IMR-90 (cell line): ENCODE results near the gene GRAMD1A. TPM values are rescaled to one million over a fixed set of nuclear protein-coding genes. Genes with fewer than 3 reads are reported as not detected.

ENCODE experiments used
- ATAC-seq: fragments of 200-7000 bp; cut with Tn5 transposase; 2 replicates; pipeline ENCODE4 v1.9.1; 2020; ENCODE audit warnings: low read depth, mild to moderate bottlenecking, moderate library complexity
- BruUV-seq: library from RNA; stranded (reverse); fragments of 400-500 nt; replicated peaks from 2 replicates; lab custom pipeline; 2021; lab: Mats Ljungman, UMichigan
- CTCF ChIA-PET: fragments of 300-600 bp; formaldehyde crosslinking; extraction: SDS; loops from one replicate; lab custom pipeline; 2021; ENCODE audit warnings: antibody characterized with exemption; lab: Yijun Ruan, JAX
- POLR2A ChIA-PET: fragments of 300-600 bp; sonication (Branson Sonifier 250); formaldehyde crosslinking; loops from one replicate; lab custom pipeline; 2022; ENCODE audit warnings: antibody characterized with exemption; ENCODE audit not compliant: unreplicated experiment; lab: Charles Lee
- DNase-seq: peaks from one replicate; pipeline ENCODE4 v3.0.0; 2013
- H2AFZ ChIP-seq: replicated peaks from 2 replicates; pipeline ENCODE3; 2013; ENCODE audit warnings: low read length, mild to moderate bottlenecking; ENCODE audit not compliant: poor library complexity
- H2AK5ac ChIP-seq: 2 replicates; pipeline ENCODE4 v1.6.1; 2013; ENCODE audit warnings: low read depth, low read length, inconsistent platforms
- H2AK9ac ChIP-seq: replicated peaks from 2 replicates; pipeline ENCODE3; 2013; ENCODE audit warnings: mild to moderate bottlenecking, low read depth, low read length, moderate library complexity; ENCODE audit not compliant: poor library complexity
- H2BK120ac ChIP-seq: 2 replicates; pipeline ENCODE4 v1.6.1; 2013; ENCODE audit warnings: low read depth, low read length, inconsistent platforms
- H2BK15ac ChIP-seq: 3 replicates; pipeline ENCODE4 v1.6.1; 2013; ENCODE audit warnings: low read depth, low read length, inconsistent platforms
- H2BK20ac ChIP-seq: 2 replicates; pipeline ENCODE4 v1.6.1; 2013; ENCODE audit warnings: low read depth, mild to moderate bottlenecking, inconsistent platforms, low read length, moderate library complexity
- H2BK5ac ChIP-seq: 2 replicates; pipeline ENCODE4 v1.6.1; 2013; ENCODE audit warnings: mild to moderate bottlenecking, low read depth, low read length, inconsistent platforms; ENCODE audit not compliant: poor library complexity, severe bottlenecking
- H3K14ac ChIP-seq: replicated peaks from 2 replicates; pipeline ENCODE4 v1.6.1; 2013; ENCODE audit warnings: low read depth, low read length, inconsistent platforms
- H3K18ac ChIP-seq: 2 replicates; pipeline ENCODE4 v1.6.1; 2013; ENCODE audit warnings: low read depth, low read length, control low read depth
- H3K23ac ChIP-seq: 2 replicates; pipeline ENCODE4 v1.6.1; 2013; ENCODE audit warnings: low read depth, low read length, inconsistent platforms
- H3K27ac ChIP-seq: 2 replicates; pipeline ENCODE4 v1.5.1; 2013; ENCODE audit warnings: mild to moderate bottlenecking, control low read depth, low read length; ENCODE audit not compliant: insufficient read depth
- H3K27me3 ChIP-seq: 2 replicates; pipeline ENCODE4 v1.6.1; 2013; ENCODE audit warnings: low read length; ENCODE audit not compliant: control insufficient read depth, insufficient read depth
- H3K36me3 ChIP-seq: 2 replicates; pipeline ENCODE4 v1.6.1; 2013; ENCODE audit warnings: low read length, mixed read lengths; ENCODE audit not compliant: control insufficient read depth, insufficient read depth
- H3K4ac ChIP-seq: 2 replicates; pipeline ENCODE4 v1.6.1; 2013; ENCODE audit warnings: low read depth, low read length, inconsistent platforms
- H3K4me1 ChIP-seq: 2 replicates; pipeline ENCODE4 v1.6.1; 2013; ENCODE audit warnings: low read length, mixed read lengths; ENCODE audit not compliant: control insufficient read depth, insufficient read depth
- H3K4me2 ChIP-seq: 2 replicates; pipeline ENCODE4 v1.6.1; 2013; ENCODE audit warnings: low read depth, mild to moderate bottlenecking, control low read depth, low read length, moderate library complexity
- H3K4me3 ChIP-seq: 2 replicates; pipeline ENCODE4 v1.5.1; 2013; ENCODE audit warnings: low read depth, mild to moderate bottlenecking, control low read depth, low read length, moderate library complexity; ENCODE audit not compliant: insufficient read depth
- H3K56ac ChIP-seq: 2 replicates; pipeline ENCODE4 v1.6.1; 2013; ENCODE audit warnings: low read length, inconsistent platforms; ENCODE audit not compliant: insufficient read depth; ENCODE audit errors: extremely low read depth
- H3K79me1 ChIP-seq, 2 experiments: 2 replicates each; pipeline ENCODE4 v1.6.1; 2013; ENCODE audit warnings: low read length in 2 of 2, inconsistent platforms in 1 of 2, low read depth in 1 of 2
- H3K9ac ChIP-seq: 2 replicates; pipeline ENCODE4 v1.6.1; 2013; ENCODE audit warnings: low read depth, low read length, control low read depth
- H3K9me1 ChIP-seq: 2 replicates; pipeline ENCODE4 v1.6.1; 2013; ENCODE audit warnings: low read length, inconsistent platforms; ENCODE audit not compliant: insufficient read depth
- H3K9me3 ChIP-seq: 2 replicates; pipeline ENCODE4 v1.6.1; 2013; ENCODE audit warnings: low read length; ENCODE audit not compliant: control insufficient read depth, insufficient read depth
- H4K20me1 ChIP-seq: 2 replicates; pipeline ENCODE4 v1.6.1; 2013; ENCODE audit warnings: low read length, inconsistent platforms; ENCODE audit not compliant: insufficient read depth
- H4K5ac ChIP-seq: 2 replicates; pipeline ENCODE4 v1.6.1; 2013; ENCODE audit warnings: mild to moderate bottlenecking, low read depth, low read length, control low read depth
- H4K8ac ChIP-seq, 2 experiments: 2 replicates each; pipeline ENCODE4 v1.6.1; 2013; ENCODE audit warnings: low read depth in 2 of 2, low read length in 2 of 2, control low read depth in 1 of 2, inconsistent platforms in 1 of 2
- H4K91ac ChIP-seq: 2 replicates; pipeline ENCODE4 v1.6.1; 2013; ENCODE audit warnings: low read depth, low read length, inconsistent platforms; ENCODE audit not compliant: insufficient read depth
- BHLHE40 ChIP-seq: fragments of 150-350 bp; IDR thresholded peaks from 2 replicates; pipeline ENCODE4 v1.6.1; 2016; ENCODE audit warnings: mild to moderate bottlenecking, low read depth, low read length
- CEBPB ChIP-seq: IDR thresholded peaks from 2 replicates; pipeline ENCODE4 v1.6.1; 2012; ENCODE audit warnings: low read depth, low read length, improper control_type of control experiment
- CHD1 ChIP-seq: IDR thresholded peaks from 2 replicates; pipeline ENCODE4 v1.6.1; 2012; ENCODE audit warnings: low read depth, low read length, improper control_type of control experiment
- CTCF ChIP-seq: conservative IDR thresholded peaks from 2 replicates; pipeline ENCODE4 v1.5.1; 2012; ENCODE audit warnings: mild to moderate bottlenecking, low read depth, low read length, improper control_type of control experiment
- ELK1 ChIP-seq: fragments of 150-350 bp; IDR thresholded peaks from 2 replicates; pipeline ENCODE4 v1.6.1; 2016; ENCODE audit warnings: low read depth, mild to moderate bottlenecking, low read length, moderate library complexity, borderline replicate concordance
- FOS ChIP-seq: fragments of 150-350 bp; IDR thresholded peaks from 2 replicates; pipeline ENCODE4 v1.6.1; 2016; ENCODE audit warnings: low read depth, low read length
- MAFK ChIP-seq: IDR thresholded peaks from 2 replicates; pipeline ENCODE4 v1.6.1; 2012; ENCODE audit warnings: low read depth, low read length, improper control_type of control experiment
- MAZ ChIP-seq: IDR thresholded peaks from 2 replicates; pipeline ENCODE4 v1.6.1; 2012; ENCODE audit warnings: low read depth, mild to moderate bottlenecking, low read length, improper control_type of control experiment, moderate library complexity, borderline replicate concordance
- MXI1 ChIP-seq: IDR thresholded peaks from 2 replicates; pipeline ENCODE4 v1.6.1; 2012; ENCODE audit warnings: low read depth, mild to moderate bottlenecking, low read length, moderate library complexity, borderline replicate concordance
- NFE2L2 ChIP-seq: fragments of 150-350 bp; IDR thresholded peaks from 2 replicates; pipeline ENCODE4 v1.6.1; 2016; ENCODE audit warnings: low read depth, mild to moderate bottlenecking, low read length
- POLR2A ChIP-seq: IDR thresholded peaks from 2 replicates; pipeline ENCODE4 v1.6.1; 2012; ENCODE audit warnings: mild to moderate bottlenecking, low read depth, low read length
- RAD21 ChIP-seq: IDR thresholded peaks from 2 replicates; pipeline ENCODE4 v1.6.1; 2012; ENCODE audit warnings: low read length, improper control_type of control experiment
- RCOR1 ChIP-seq: IDR thresholded peaks from 2 replicates; pipeline ENCODE4 v1.6.1; 2012; ENCODE audit warnings: mild to moderate bottlenecking, low read length, improper control_type of control experiment; ENCODE audit not compliant: insufficient replicate concordance
- RFX5 ChIP-seq: IDR thresholded peaks from 2 replicates; pipeline ENCODE4 v1.8.0; 2012; ENCODE audit warnings: low read depth, mild to moderate bottlenecking, low read length, moderate library complexity
- SMC3 ChIP-seq: fragments of 150-350 bp; IDR thresholded peaks from 2 replicates; pipeline ENCODE4 v1.6.1; 2016; ENCODE audit warnings: low read depth, mild to moderate bottlenecking, antibody characterized with exemption, low read length, moderate library complexity
- USF2 ChIP-seq: fragments of 150-350 bp; IDR thresholded peaks from 2 replicates; pipeline ENCODE4 v1.6.1; 2017; ENCODE audit warnings: mild to moderate bottlenecking, antibody characterized with exemption, low read length, low read depth
- WGBS, 2 experiments: methylation state at CpG; one replicate each; pipeline versions ENCODE4 v1.1.5 to v1.1.7; 2013; ENCODE audit warnings: missing lambda C conversion rate in 2 of 2; ENCODE audit not compliant: insufficient read length in 1 of 2; ENCODE audit errors: extremely low coverage in 2 of 2; 5-methylcytosine and 5-hydroxymethylcytosine counted together
- dilution Hi-C: fragments of 300-500 bp; cut with HindIII; formaldehyde crosslinking; loops from one replicate; pipeline ENCODE4 v1.14.3; 2018; ENCODE audit warnings: low sequenced_read_pairs; ENCODE audit not compliant: unreplicated experiment
- in situ Hi-C: fragments of 300-500 bp; cut with MboI; formaldehyde crosslinking; loops from 3 replicates; pipeline ENCODE4 v1.14.3; 2019; ENCODE audit warnings: low sequenced_read_pairs, inconsistent platforms, mixed read lengths
- intact Hi-C: fragments of 100-400 bp; cut with micrococcal nuclease; formaldehyde crosslinking; loops from 2 replicates; pipeline ENCODE4 v1.10.0; 2022
- polyA plus RNA-seq, 3 experiments: library from polyadenylated mRNA; depleted of rRNA; stranded (reverse); fragments of >200 nt; gene quantifications; 2 replicates each; pipeline ENCODE4 v1.2.3, GENCODE V29; 2012; ENCODE audit warnings: low replicate concordance in 1 of 3
- total RNA-seq: library from RNA; depleted of rRNA; stranded (reverse); fragments of >200 nt; gene quantifications from 2 replicates; pipeline ENCODE4 v1.2.3, GENCODE V29; 2012

Gene GRAMD1A
- total and polyA plus RNA-seq, 2 of the 4 experiments (the other 2 are of a cell fraction), result 11.1 to 63.0 TPM

- Histone ChIP-seq H2AK9ac (no peak overlapping the region), H4K5ac (no peak overlapping the region), H3K4me3 (no peak overlapping the region), H4K91ac (no peak overlapping the region), H2BK15ac (no peak overlapping the region), H3K79me1 (peaks cover 0 to 4% of the 10 kb centered on the region in 2 experiments; a peak in 1 of 4 replicates), H3K27me3 (peaks cover 5% of the 10 kb centered on the region), H2BK120ac (no peak overlapping the region), H4K20me1 (no peaks in the 10 kb centered on the region), H3K9me1 (peaks cover 5% of the 10 kb centered on the region; the same call in 1 of the 2 replicates), H2AK5ac (no peak overlapping the region), H3K56ac (no peak overlapping the region), H3K9me3 (peaks cover 2% of the 10 kb centered on the region; the same call in 1 of the 2 replicates), H3K4me2 (no peak overlapping the region), H3K36me3 (no peaks in the 10 kb centered on the region), H2BK5ac (no peak overlapping the region), H3K18ac (no peak overlapping the region), H4K8ac (no peak overlapping the region), H2AFZ (no peak overlapping the region), H3K14ac (no peak overlapping the region), H2BK20ac (no peak overlapping the region), H3K23ac (no peak overlapping the region), H3K4ac (no peak overlapping the region), H3K9ac (no peak overlapping the region), H3K4me1 (peaks cover 3% of the 10 kb centered on the region; the same call in 1 of the 2 replicates), H3K27ac (no peak overlapping the region)
- DNase-seq (no peak), ATAC-seq (no peak)
- POLR2A ChIA-PET, result no interaction called here
- no TSS peak for BruUV-seq
- CTCF ChIA-PET, result no interaction called here
- TF ChIP-seq CTCF (no peak), MXI1 (no peak), MAFK (no peak), BHLHE40 (no peak), MAZ (no peak), CEBPB (no peak), ELK1 (no peak), POLR2A (no peak), NFE2L2 (no peak), SMC3 (no peak), RCOR1 (no peak), RFX5 (no peak), FOS (no peak), USF2 (no peak), CHD1 (no peak), RAD21 (no peak)
- dilution Hi-C loops, result no loop called here
- 70% methylated on average over 4 of the region's 9 CpGs; no CpG with 5 or more reads in 1 of the 2 experiments for WGBS, 2 experiments
- intact Hi-C loops, result no loop called here
- in situ Hi-C loops, result no loop called here
Observed at GRCh38 chr19:34994286-34994642, 5.9 kb upstream of the GRAMD1A start.
